Measurements from ENCODE around the gene VSTM4. TPM values are rescaled to one million over a fixed set of nuclear protein-coding genes. Genes with fewer than 3 reads are reported as not detected.
A peak's percentile ranks its signal among the peaks of the same experiment; 100 is the strongest.

The VSTM4 gene
- total RNA-seq, 1 donor from 2014 or later: 0.70 TPM

GRCh38 chr10:49149881-49150280, 34.6 kb upstream of the VSTM4 start:
- no peak for TF ChIP-seq CTCF (IDR thresholded peaks at IDR 0.05)
- H3K27me3 Mint-ChIP-seq (ENCODE audit: unreplicated experiment): peaks cover 7% of the 10 kb centered on the region
- DNase-seq (ENCODE audit: extremely low spot score, unreplicated experiment): no peak
- H3K36me3 Mint-ChIP-seq (ENCODE audit: unreplicated experiment): no peaks in the 10 kb centered on the region
- no peak overlapping the region for H3K27ac Mint-ChIP-seq (ENCODE audit: unreplicated experiment)
- peaks cover 9% of the 10 kb centered on the region for H3K9me3 Mint-ChIP-seq (ENCODE audit: unreplicated experiment)
- H3K4me3 Mint-ChIP-seq (ENCODE audit: unreplicated experiment): no peak overlapping the region
- H3K4me1 Mint-ChIP-seq (ENCODE audit: unreplicated experiment): no peaks in the 10 kb centered on the region

- TF ChIP-seq CTCF (IDR thresholded peaks at IDR 0.05): no peak
- no peaks in the 10 kb centered on the region for H3K36me3 Mint-ChIP-seq (ENCODE audit: unreplicated experiment)
- H3K4me3 Mint-ChIP-seq (ENCODE audit: unreplicated experiment): no peak overlapping the region
- no peaks in the 10 kb centered on the region for H3K27me3 Mint-ChIP-seq (ENCODE audit: unreplicated experiment)
- peak; percentile 56 for DNase-seq (ENCODE audit: extremely low spot score, unreplicated experiment)
- H3K27ac Mint-ChIP-seq (ENCODE audit: unreplicated experiment): no peak overlapping the region
- H3K9me3 Mint-ChIP-seq (ENCODE audit: unreplicated experiment): peaks cover 9% of the 10 kb centered on the region
- no peaks in the 10 kb centered on the region for H3K4me1 Mint-ChIP-seq (ENCODE audit: unreplicated experiment)
These were observed 28.9 kb upstream of the VSTM4 start for GRCh38 chr10:49144058-49144720.

- no peak for TF ChIP-seq CTCF (IDR thresholded peaks at IDR 0.05)
- Mint-ChIP-seq H3K4me1 (ENCODE audit: unreplicated experiment) (no peaks in the 10 kb centered on the region), H3K27me3 (ENCODE audit: unreplicated experiment) (no peaks in the 10 kb centered on the region), H3K4me3 (ENCODE audit: unreplicated experiment) (no peak overlapping the region), H3K27ac (ENCODE audit: unreplicated experiment) (no peak overlapping the region), H3K36me3 (ENCODE audit: unreplicated experiment) (no peaks in the 10 kb centered on the region), H3K9me3 (ENCODE audit: unreplicated experiment) (peaks cover 7% of the 10 kb centered on the region)
- DNase-seq (ENCODE audit: extremely low spot score, unreplicated experiment): no peak
These were observed 27.9 kb upstream of the VSTM4 start for GRCh38 chr10:49143249-49143648.

- Mint-ChIP-seq H3K27me3 (ENCODE audit: unreplicated experiment) (peaks cover 3% of the 10 kb centered on the region), H3K4me1 (ENCODE audit: unreplicated experiment) (no peaks in the 10 kb centered on the region), H3K27ac (ENCODE audit: unreplicated experiment) (no peak overlapping the region), H3K4me3 (ENCODE audit: unreplicated experiment) (no peak overlapping the region), H3K36me3 (ENCODE audit: unreplicated experiment) (no peaks in the 10 kb centered on the region), H3K9me3 (ENCODE audit: unreplicated experiment) (peaks cover 3% of the 10 kb centered on the region)
- TF ChIP-seq CTCF (IDR thresholded peaks at IDR 0.05): no peak
- no peak for DNase-seq (ENCODE audit: extremely low spot score, unreplicated experiment)
These were observed 26.4 kb upstream of the VSTM4 start for GRCh38 chr10:49141541-49142332.

All from osteocyte (in vitro differentiated cells).